K562 (cell line): ENCODE data around the gene FOXO3. TPM values are rescaled to one million over a fixed set of nuclear protein-coding genes. Genes with fewer than 3 reads are reported as not detected.

Experiments
- CEBPB ChIP-seq: fragments of 450-650 bp; IDR thresholded peaks from 2 replicates; pipeline ENCODE4 v1.6.1; 2016; ENCODE audit warnings: missing genetic modification characterization, missing compliant biosample characterization
- CEBPG ChIP-seq, 3 experiments: fragments of 200-800 bp in 1 of 3; sonication (Bioruptor generic) in 1 of 3; sonication (generic) in 1 of 3; formaldehyde crosslinking in 1 of 3; IDR thresholded peaks in 2 of 3; conservative IDR thresholded peaks in 1 of 3; 2 replicates each; pipeline versions ENCODE4 v1.6.1 to v1.8.0; 2016 to 2022; ENCODE audit warnings: missing compliant biosample characterization in 2 of 3, missing genetic modification characterization in 2 of 3, mild to moderate bottlenecking in 1 of 3, missing genetic modification reagents in 1 of 3
- DIDO1 ChIP-seq: fragments of 450-650 bp; IDR thresholded peaks from 2 replicates; pipeline ENCODE4 v1.6.1; 2016; ENCODE audit warnings: low read depth, missing biosample characterization, missing genetic modification characterization
- EGR1 ChIP-seq: fragments of 450-650 bp; conservative IDR thresholded peaks from 2 replicates; pipeline ENCODE4 v1.6.1; 2017; ENCODE audit warnings: mild to moderate bottlenecking
- TRIM25 ChIP-seq: fragments of 450-650 bp; IDR thresholded peaks from 2 replicates; pipeline ENCODE4 v1.7.0; 2016; ENCODE audit warnings: borderline replicate concordance
- ZNF609 ChIP-seq: sonication (generic); formaldehyde crosslinking; IDR thresholded peaks from 2 replicates; pipeline ENCODE4 v1.8.1; 2023; ENCODE audit warnings: missing genetic modification reagents, mild to moderate bottlenecking, borderline replicate concordance
- polyA plus RNA-seq, 8 experiments: library from polyadenylated mRNA; depleted of rRNA in 4 of 8; stranded (reverse) in 5 of 8; unstranded in 3 of 8; fragments of >200 nt; fragmentation: Nextera tagmentation in 2 of 8; fragmentation: Illumina TruSeq in 1 of 8; extraction: Ambion mirVana in 2 of 8; extraction: Trizol in 1 of 8; gene quantifications; 2 replicates each; pipeline versions ENCODE4 v1.2.1 to v1.2.3, GENCODE V29; 2011 to 2014; ENCODE audit warnings: inconsistent platforms in 1 of 8, missing spikeins in 1 of 8
- total RNA-seq, 7 experiments: library from RNA; depleted of rRNA in 6 of 7; stranded (reverse); fragments of >200 nt in 6 of 7; fragmentation: Illumina TruSeq in 2 of 7; extraction: Trizol in 2 of 7; gene quantifications; 2 replicates each; pipeline versions ENCODE4 v1.2.1 to v1.2.3, GENCODE V29; 2011 to 2021; ENCODE audit warnings: low replicate concordance in 1 of 7

FOXO3 gene
- total and polyA plus RNA-seq, 9 of the 15 experiments (the other 6 are each of a cell fraction or from before 2014, with no cell fraction given), result 3.0 to 14.6 (median 6.0) TPM

GRCh38 chr6:108650781-108651180 is 90.1 kb downstream of the FOXO3 start (continued):
- no peak for TF ChIP-seq TRIM25
- no peak for TF ChIP-seq DIDO1 (tag)
- no peak for TF ChIP-seq EGR1
- TF ChIP-seq CEBPB, result peak; percentile 35; the same call in 1 of the 2 replicates
- TF ChIP-seq ZNF609 (CRISPR knock-in tag), result no peak
- no peak for TF ChIP-seq CEBPG (CRISPR knock-in tag; IDR thresholded peaks at IDR 0.05)
- TF ChIP-seq CEBPG (tag; conservative IDR thresholded peaks at IDR 0.05 in 1 of 2, IDR thresholded peaks at IDR 0.05 in 1 of 2), result 0 out of 4 replicates have a peak, but pooled peaks of 1 of the 2 experiments have one; percentile 28
